IPS DF 4.7 (cell line): Measurements from ENCODE around the gene ITFG1.
A peak's percentile ranks its signal among the peaks of the same experiment; 100 is the strongest.
"Not testable (repeated sequence)": the region's sequence is repeated elsewhere in the genome, so short reads cannot be mapped to it uniquely, and the experiment has no call there.

Experiments
- DNase-seq: peaks from one replicate; pipeline ENCODE4 v3.0.0-alpha.2; 2013; ENCODE audit warnings: low spot score; ENCODE audit errors: extremely low read depth

ITFG1 gene

DNA sequence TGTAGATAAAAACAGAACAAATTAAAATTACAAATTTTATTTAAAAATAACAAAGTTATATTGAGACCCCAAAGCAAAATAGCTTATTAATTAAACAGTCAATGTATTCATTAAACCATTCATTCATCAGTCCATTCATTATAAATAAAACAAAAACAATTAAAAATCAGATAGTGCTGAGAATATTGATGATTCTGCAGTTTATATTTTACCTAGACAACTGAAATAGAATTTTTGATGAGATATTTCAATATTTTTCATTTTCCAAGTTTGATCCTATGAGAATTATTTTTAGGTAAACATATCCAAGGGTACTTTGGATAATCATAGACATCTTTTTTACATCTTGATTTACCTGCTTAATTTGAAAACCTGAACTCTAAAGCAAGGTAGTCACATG, 301.9 kb downstream of the ITFG1 start:
- DNase-seq, result no peak

DNA sequence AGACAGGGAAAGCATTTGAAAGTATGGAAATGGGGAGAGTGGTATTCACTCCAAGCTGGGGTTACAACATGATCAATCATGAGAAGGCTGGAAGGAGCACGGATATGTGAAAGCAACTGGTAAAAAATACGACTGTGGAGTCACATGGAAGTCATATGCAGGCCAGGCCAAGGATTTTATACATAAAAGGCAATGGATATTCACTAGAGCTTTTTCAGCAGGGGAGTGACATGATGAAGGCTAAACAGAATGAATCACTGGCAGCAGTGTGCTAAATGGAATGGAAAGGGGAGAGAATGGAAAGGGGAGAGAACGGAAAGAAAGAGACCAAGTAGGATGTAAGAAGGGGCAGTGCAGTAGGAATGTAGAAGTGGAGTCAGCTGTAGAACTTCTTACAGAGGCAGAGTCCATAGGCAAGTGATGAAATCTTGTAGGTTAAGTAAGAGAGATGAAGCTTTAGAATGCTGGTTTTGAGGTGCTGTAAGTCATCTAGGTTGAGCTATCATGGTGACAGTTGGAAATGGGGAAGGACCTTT, 304.1 kb downstream of the ITFG1 start:
- no peak for DNase-seq

DNA sequence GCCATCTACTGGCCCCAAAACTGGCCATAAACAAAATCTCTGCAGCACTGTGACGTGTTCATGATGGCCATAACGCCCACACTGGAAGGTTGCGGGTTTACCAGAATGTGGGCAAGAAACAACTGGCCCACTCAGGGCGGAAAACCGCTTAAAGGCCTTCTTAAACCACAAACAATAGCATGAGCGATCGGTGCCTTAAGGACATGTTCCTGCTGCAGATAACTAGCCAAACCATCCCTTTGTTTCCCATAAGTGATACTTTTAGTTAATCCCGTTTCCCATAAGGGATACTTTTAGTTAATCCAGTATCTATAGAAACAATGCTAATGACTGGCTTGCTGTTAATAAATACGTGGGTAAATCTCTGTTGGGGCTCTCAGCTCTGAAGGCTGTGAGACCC, 308.4 kb downstream of the ITFG1 start:
- DNase-seq, result not testable (repeated sequence)

DNA sequence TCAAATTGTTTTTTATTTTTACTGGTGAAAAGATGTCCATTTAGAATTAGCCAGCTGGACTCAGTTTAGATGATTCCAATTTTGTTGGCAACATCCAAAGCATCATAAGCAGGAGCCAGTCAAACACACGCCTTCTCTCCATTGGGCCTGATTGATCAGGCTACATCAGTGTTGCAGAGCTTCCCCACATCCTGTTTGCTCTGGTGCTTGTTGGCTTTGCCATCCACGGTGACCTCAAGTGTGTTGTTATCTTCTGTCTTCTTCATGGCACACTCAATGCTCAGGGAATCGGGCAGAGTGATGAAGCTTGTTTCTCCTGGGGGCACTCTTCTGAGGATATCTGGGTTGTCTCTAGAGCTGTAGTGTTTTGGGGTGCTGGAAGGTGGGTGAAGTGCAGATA, 310.8 kb downstream of the ITFG1 start:
- no peak for DNase-seq

DNA sequence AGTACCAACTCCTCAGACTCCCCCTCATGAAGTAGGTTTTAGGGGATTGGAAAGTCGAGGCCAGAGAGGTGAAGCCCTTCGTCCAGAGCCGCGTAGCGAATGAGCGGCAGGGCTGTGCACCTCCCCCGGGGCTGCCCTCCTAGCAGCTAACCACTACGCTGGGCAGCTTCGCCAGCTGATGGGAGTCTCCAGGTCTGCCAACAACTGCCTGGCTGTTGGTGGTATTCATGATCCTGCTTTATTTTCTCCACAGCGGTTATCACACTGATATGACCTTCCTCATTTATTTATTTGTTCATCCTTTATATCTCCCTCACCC, 316.3 kb downstream of the ITFG1 start:
- no peak for DNase-seq

DNA sequence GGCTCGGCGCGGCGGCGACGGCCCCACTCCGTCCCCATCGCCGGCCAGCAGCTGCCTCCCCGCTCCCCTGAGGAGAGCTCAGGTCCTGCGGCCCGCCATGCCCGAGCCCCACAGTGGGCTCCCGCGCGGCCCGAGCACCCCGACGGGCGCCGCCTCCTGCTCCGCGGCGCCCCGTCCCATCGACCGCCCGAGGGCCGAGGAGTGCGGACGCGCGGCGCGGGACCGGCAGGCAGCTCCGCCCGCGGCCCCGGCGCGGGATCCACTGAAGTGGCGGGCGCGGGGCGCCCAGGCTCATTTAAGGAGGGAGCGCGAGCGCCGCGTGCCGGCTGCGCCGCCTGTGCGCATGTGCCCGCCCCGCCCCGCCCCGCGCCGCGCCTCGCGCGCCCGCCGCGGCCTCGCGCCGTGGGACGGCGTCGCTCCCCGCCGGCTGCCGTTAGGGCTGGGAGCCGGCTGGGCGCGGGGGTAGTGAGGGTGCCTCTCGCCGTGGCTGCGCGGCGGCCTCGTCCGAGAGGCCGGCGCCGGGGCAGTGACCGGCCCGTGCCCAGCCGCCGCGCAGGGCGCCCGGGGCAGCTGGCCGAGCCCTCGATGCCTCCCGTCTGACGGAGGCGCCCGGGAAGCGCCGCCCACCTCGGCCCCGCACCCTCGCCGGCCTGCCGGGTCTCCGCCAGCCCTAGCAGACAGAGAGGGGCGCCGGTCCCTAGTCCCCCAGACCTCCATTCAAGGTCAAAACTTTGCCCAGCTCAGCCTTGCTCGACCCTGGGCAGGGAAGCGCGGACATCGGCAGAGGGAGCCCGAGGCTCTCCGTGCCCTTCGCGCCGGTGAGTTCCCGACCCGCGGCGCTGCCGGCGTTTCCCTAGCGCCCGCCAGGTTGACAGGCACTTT, 316.9 kb downstream of the ITFG1 start, which contains the start of gene NETO2:
NETO2 (minus strand) TSS at position 269 of the 882 bp plus-strand sequence. CDS start 333 bp downstream, outside the sequence.
- no peak for DNase-seq

DNA sequence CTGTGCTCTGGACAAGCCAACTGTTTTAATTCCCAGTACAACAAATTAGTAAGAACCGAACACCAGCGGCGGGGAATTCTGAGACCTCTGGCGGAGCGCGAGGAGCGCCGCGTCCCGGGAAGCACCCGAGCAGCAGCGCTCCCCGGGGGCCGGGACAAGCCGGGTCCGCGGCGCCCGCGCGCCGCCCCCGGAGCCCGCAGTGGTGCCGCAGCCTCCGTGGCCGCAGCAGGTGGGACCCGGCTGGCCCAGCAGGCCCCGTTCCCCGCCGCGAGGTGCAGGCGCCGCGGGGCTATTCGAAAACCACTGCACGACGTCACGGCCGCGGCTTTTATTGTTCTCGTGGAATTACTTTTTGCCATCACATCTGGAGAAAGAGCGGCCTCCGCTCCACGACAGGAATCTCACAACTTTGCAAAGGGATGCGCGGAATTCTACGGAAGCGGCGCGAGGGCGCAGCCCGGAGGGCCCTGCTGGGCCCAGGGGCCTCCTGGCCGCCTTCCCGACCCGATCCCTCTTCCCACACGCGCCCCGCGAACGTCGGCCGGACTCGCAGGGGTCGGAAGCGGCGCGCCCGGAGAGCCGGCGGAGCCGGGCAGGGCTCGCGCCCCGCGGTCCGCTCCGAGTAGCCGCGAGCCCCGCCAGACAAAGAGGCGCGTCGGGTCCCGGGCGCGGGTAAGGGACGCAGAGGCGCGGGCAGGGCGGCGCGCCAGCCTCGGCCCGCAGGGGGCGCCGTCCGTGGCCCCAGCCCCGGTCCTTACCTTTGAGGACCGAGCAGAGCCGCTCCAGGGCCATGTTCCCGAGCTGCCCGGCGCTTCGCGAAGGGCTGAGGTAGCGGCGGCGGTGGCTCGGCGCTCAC, 317.8 kb downstream of the ITFG1 start:
- no peak for DNase-seq

DNA sequence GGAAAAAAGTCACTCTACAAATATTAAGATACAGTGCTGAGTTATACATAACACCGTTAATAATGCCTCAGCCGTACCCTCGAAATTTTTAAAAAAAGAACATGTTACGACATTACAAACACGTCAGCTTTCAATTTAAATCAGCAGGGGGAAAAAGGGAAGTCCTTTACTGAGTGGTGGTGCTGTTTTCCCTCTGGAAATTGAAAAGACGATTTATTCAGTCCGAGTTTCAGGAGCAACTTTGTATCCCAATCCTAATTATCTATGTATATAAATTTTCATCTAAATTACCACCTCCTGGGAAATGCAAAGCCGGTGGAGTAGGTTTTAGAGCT, 318.4 kb downstream of the ITFG1 start:
- no peak for DNase-seq

DNA sequence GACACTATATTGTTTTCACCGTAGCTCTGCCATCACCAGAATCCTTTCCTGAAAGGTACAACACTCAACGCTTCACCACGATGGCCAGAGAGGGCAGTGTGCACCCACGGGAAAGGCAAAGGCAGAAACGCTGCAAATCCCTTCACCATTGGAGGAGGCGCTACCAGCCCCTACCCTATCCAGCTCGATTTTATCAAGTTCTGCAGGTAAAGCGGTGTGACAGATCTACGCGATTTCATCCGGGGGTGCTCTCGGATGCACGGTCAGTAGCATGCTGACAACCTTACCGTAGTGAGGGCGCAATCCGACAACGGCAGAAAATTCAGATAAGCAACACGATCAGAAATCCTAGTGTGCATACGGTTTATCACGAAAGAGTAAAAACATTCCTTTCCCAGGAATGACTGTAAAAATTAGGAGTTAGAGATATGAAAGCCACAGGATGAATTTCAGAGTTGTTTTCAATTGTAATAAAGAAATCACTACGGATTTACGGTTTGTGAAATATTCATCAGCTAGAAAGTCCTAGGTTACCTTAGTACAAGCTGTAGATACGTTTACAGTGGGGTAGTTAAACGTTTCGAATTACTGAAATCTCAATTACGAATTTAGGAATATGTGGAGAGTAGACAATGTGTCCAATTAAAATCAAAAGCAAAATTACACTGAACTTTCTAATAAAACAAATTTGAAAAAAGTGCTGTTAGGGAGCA, 318.9 kb downstream of the ITFG1 start:
- peak; percentile 80 for DNase-seq

DNA sequence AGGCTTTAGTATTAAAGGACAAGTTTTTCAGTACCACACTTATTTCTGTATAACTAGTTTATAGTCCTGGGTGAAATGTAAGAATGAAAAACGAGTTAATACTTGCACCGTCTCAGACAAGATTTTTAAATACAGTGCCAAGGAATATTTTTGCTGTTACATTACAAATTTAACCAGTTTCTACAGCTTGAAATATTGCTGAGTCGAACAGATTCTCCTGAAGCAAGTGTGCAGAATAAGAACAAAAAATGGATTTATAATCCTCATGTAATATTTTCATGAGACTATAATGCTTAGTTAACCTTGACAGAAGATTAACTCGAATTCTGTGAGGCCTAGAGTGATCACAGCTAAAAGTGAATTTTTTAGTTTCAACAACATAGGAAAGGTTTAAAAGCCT, 320.2 kb downstream of the ITFG1 start:
- DNase-seq, result no peak

DNA sequence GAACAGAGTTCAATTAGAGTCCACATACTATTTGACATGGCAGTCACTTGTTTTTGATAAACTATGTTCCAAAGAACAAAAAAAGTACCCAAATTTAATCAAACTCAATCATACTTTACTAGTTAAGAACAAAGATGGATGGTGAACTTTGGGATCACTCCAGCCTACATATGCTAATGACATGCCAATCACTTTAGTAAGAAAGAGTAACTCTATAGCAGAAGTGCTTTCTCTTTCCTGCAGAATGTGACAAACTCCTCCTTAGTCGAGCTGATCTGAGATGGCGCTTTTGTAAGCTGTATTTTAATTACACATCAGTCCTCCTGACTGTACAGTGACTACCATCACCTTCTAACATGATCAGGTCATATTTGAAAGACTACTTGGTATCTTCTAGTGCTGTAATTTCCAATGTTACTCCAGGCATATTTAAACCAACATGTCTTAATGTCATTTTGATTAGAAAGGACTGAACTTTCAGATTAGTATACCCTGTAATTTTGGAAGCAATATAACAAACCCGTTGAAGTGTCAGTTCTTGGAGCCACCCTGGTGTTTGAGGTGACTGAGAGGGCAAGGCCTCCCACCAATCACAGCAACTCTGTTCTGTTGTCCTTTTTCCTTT, 321.2 kb downstream of the ITFG1 start:
- no peak for DNase-seq

DNA sequence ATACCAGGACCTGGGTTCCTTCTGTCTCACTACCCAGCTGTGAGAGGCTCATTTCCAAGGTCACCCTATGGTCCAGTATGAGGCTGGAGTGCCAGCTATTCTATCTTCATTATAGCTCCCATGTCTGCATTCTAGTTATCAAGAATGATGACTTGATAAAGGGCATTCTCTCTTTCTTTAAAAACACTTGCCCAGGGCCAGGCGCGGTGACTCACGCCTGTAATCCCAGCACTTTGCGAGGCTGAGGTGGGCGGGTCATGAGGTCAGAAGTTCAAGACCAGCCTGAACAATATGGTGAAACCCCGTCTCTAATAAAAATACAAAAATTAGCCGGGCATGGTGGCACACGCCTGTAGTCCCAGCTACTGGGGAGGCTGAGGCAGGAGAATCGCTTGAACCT, 322.9 kb downstream of the ITFG1 start:
- not testable (repeated sequence) for DNase-seq

DNA sequence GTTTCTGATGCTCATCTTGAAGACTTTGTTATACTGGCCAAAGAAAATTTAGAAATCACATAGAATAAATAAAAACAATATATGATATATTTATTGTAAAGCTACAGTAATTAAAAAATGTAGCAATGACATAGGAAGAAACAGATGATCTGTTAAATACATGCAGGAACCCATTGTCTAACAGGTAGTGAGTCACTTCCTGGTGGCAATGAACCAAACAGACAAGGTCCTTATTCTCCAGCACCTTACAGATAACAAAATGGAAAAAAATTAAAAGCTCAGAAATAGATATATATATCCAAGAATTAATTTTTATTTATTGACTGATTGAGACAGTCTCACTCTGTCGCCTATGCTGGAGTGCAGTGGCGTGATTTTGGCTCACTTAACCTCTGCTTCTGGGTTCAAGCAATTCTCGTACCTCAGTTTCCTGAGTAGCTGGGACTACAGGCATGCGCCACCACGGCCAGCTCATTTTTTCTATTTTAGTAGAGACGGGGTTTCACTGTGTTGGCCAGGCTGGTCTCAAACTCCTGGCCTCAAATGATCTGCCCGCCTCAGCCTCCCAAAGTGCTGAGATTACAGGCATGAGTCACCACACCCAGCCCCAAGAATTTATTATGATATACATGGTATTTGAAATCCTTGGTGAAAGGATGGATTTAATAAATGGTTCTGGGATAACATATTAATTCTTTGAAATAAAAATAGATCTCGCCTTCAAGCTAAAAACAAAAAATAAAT, 324.6 kb downstream of the ITFG1 start:
- no peak for DNase-seq

DNA sequence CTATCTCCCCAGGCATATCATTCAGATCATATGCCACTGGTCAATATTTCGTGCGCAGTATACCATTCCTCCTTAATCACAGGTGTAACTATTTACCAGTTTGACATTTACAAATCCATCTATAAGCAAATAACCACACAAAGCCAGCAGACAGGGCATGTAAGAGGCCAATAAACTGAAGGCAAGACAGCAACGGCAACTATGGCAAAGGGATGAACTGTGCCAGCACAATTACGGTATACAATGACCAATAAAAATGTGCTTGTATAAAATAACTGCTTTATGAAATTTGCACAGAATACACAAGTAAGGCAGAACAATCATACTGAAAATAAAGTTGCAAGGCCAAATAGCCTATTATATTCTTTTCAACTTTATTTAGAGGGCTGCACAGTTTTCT, 326.3 kb downstream of the ITFG1 start:
- DNase-seq, result no peak

DNA sequence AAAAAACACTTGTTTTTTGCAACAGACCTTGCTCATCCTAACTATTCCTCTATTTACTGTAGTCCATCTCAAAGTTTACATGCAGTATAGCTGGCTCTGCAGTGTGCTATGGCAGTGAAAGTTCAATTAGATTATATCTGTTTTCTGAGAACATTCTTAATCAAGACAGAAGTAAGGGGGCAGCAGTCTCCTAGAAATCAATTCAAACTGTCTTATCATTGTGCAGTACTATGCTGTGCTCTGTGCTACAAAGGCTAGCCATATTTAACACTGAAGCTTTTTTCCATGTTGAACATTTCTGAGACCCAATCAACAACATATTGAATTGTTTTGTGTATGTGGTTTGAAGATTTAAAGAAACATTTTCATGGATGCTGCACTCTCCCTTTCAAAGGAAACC, 328.6 kb downstream of the ITFG1 start:
- no peak for DNase-seq

DNA sequence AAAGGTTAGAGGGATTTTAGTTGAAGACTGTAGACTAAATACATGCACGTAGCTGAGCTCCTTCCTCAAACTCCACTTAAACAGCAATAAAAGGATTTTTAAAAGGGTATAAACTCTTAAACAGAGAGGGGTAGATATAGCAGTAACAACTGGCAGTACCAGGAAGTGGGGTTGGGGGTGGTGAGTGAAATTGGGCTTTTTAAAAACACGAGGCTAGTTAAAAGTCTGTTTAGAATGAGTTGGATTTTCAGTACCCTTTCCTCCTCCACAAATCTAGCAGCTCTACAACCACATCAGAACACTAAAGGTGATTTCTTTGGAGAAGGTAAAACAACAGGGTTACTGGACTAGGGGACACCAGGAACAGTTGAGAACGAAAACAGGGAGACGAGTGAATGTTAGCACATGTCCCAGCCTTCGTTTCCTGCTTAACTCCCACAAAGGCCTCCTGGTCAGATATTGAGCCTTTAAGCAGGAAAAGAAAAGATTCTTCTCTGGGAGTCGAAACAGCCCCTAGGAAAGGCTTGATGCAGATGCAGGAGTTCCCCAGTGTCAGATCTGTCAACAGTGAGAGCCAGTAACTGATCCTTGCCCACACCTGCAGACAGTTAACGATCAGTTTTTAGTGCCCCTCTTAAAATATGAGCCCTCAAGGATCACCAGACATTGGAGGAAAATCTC, 331.0 kb downstream of the ITFG1 start:
- no peak for DNase-seq

DNA sequence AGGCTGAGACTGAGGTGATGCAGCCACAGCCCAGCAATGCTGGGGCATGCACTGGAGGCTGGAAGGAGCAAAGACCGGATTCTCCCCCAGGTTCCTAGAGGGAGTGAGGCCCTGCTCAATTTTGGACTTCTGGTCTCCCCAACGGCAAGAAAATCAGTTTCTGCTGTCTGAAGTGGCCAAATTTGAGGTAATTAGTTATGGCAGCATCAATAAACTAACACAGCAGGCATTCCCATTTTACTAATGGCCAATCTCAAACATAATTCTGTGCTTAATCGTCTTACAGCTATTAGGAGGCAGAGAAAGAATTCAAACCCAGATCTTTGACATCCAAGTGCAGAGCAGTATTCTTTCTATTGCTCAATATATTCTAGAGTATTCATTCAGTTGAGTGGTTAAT, 333.3 kb downstream of the ITFG1 start:
- no peak for DNase-seq

DNA sequence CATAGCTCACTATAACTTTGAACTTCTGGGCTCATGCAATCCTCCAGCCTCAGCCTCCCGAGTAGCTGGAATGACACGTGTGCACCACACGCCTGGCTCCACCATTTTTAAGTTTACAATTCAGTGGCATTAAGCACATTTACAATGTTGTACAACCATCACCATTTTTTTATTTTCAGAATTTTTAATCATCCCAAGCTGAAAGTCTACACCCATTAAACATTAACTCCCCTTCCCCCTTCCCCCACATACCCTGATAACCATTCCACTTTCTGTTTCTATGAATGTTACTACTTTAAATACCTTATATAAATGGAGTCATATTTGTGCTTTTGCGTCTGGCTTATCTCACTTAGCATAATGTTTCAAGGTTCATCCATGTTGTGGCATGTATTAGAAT, 335.1 kb downstream of the ITFG1 start:
- no peak for DNase-seq

DNA sequence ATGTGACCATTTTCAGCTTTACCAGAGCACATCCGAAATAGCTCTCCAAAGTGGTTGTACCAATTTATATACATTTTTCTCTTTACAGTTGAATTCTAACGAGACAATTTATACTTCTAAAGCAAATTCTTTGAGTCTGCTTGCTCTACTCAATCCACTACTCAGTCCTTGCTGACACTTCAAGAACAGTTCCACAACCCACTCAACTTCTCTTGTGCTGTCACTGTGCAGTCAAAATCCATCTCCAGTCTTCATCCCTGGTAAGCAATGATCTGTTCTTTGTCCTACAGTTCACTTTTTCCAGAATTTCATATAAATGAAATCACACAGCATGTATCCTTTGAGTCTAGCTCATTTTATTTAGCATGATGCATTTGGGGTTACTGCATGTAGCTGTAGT, 347.7 kb downstream of the ITFG1 start:
- no peak for DNase-seq

DNA sequence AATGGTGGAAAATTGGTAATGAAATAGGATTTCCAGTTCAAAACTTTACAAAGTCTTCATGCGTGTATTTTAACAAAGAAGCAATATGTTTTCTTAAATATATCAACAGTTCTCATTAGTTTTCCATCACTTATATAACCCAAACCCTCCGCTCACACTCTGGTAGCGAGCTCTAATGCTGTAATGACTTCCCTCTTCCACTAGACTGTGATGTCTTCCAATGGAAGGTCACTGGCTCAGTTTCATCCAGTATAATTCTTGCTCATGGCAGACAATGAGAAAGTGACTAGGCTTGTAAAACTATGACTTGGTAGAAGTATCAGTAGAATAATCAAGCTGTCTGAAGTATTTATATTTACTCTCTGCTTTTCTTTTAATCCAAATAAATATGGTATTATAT, 349.9 kb downstream of the ITFG1 start:
- DNase-seq, result no peak
